HG02610 (cell line): ENCODE results near the gene AGK.
"Not testable (repeated sequence)": the region's sequence is repeated elsewhere in the genome, so short reads cannot be mapped to it uniquely, and the experiment has no call there.

ENCODE experiments used
- ATAC-seq: cut with Tn5 transposase; IDR thresholded peaks from one replicate; pipeline ENCODE4 v1.9.1; 2021; ENCODE audit warnings: mild to moderate bottlenecking, moderate library complexity; ENCODE audit not compliant: unreplicated experiment

AGK gene

DNA sequence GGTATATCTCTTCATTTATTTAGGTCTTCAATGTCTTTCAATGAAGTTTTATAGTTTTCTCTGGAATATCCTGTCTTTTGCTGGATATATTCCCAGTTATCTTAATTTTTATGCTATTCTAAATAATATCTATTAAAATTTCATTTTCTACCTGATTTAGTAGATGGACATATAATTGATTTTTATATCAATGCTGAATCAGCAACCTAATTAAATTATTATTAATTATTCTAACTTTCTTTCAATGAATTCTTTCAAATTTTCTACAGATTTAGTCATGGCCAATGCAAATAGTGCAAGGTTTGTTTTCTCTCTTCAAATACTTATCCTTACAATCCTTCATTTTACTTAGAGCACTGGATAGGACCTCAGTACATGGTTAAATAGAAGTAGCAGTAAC is 94.0 kb downstream of the AGK start:
- no peak for ATAC-seq

DNA sequence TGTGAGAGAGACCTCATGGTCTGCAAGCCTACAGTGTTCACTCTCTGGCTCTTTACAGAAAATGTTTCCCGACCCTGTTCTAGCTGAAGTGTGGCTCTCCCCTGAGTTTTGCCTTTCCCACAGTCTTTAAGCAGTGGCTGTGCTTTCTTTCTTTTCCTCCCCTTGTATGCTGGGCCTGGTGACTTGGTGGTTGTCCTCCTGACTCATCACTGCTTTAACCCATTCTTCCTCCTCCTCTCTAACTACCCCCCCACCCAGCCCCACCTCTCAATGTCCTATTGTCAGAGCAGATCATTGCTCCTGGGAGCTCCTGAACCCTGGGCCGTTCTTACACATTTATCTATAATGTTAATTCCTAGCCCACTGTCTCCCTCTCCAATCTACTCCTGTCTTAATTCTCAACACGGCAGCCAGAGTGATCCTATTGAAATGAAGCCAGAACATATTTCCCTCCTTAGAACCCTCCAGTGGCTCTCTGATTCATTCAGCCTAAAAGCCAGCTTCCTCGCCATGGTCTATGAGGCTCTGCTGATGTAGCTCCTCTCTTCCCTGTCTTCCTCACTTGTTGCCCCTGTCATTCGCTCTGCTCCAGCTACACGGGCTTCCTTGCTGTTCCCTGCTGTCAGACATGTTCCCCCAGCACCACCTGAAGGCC is 95.7 kb downstream of the AGK start:
- ATAC-seq = no peak

DNA sequence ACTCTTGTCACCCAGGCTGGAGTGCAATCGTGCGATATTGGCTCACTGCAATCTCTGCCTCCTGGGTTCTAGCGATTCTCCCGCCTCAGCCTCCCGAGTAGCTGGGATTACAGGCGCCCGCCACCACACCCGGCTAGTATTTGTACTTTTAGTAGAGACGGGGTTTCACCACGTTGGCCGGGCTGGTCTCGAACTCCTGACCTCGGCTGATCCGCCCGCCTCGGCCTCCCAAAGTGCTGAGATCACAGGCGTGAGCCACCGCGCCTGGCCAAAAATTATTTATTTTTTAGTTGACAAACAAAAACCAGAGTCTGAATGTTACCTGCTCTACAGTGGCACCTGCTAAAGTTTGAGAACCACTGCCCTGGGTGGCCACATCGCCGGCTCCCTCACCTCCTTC is 96.5 kb downstream of the AGK start:
- not testable (repeated sequence) for ATAC-seq

DNA sequence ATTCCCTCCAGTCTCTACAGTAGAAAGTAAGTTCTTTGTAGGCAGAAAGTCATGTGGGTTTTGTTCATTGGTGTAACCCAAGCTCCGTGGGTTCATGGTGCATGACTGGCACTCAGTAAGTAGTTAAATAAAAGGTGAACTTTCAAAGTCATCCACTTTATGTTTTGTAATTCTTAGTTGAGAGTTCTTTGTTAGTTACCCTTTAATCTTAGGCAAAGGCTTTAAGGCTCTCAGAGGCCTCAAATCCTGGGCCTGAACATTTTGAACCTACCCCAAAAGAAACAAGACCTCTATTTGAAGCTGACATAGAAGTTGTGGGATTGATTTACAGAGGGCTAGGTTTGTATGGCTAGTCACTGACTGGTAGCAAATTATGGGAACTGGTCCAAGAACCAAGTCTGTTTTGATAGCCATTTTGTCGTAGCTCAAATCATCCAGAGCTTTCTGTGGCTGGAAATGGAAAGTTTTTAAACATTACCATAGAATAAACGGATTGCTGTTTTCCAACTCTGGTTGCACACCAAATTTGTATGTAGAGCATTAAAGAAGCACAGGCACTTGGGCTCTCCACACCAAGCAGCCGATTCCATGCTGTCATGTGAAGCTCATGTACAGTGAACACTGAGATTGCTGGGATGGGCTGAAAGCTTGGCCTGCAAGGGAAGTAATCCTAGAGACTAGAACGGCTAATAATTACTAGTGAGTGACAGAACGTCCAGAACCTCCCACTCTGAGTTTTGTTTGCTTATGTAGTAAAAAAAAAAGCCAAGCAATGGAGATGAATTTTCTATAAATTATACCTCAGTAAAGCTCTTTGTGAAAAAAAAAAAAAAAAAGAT is 97.3 kb downstream of the AGK start:
- no peak for ATAC-seq

DNA sequence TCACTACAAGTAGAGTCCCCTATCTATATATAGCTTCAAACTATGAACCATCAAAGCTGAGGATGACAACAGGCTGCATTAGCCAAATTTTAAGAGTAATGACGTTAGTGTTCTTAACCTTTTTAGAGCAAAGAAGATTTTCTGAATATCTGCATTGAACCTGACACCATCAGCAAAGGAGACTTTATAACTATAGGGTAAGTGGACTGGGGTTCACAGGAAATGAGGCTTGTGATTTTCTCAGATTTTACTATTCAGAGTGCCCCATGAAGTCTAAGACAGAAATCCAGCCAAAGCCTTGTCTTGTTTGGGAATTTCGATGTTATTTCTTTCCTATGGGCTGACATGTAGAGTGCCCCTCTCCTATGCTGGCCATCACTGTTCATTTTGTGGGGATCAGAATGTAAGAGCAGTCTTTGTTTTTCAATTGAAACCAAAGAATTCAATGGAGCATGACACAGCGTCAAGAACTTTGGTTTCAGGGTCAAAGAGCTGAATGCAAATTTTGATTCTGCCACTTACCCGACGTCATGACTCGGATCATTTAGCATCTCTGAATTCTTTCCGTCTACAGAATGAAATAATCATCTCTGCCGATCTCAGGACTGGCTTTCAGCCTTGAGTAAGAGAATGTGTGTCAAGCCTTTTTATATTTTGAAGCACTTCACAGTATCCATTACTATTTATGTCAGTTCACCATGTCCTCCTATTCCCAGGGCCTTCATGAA is 98.1 kb downstream of the AGK start:
- no peak for ATAC-seq

DNA sequence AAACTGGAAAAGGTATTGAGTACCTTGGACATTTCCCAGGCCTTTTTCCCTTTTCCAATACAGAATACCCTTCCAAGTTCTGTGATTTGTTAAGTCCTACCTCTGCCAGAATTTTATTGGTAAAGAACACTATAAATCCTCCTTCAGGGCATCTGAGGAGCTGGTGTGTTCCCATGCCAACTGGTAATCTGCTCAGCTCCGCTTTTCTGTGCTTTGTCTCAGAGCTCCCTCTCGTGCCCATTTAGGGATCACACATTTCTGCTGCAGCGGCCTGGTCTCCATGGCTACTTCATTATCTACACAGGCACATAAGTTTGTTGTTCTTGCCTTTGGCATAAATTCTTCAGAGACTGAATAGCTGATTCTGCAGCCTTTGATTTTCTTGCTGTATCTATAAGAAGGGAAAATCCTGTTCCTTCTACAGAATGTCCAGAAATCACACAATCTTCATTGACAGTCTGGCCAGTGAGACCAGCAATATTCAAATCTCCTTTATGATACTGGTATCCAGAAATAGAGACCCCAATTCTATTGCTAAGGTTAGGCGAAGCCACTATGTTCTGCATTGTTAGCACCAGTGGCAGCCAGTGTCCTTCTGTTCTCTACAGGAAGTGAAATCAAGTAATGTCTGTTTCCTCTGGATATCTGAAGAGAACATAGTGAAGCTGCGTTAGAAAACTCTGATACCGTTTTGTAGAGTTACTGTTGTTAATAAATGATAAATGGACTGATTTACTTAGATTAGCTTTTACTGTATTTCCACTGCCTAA is 98.8 kb downstream of the AGK start:
- ATAC-seq = no peak

DNA sequence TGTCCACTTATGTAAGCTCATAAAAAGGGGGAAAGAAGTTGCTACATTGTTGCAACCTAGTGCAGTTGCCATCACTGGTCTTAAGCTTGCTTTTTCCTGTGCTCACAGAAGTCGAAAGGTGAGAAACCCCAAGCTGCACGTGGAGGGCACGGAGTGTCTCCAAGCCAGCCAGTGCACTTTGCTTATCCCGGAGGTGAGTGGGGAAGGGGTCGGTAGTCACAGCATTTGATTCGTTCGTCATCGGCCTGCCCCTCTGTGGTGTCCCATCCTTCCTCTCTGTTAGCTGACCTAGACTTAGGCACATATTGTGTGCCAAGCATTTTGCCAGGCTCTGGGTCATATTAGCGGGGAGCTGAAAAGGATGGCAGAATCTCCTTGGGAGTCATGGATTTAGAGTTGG is 100.2 kb downstream of the AGK start:
- ATAC-seq = no peak

DNA sequence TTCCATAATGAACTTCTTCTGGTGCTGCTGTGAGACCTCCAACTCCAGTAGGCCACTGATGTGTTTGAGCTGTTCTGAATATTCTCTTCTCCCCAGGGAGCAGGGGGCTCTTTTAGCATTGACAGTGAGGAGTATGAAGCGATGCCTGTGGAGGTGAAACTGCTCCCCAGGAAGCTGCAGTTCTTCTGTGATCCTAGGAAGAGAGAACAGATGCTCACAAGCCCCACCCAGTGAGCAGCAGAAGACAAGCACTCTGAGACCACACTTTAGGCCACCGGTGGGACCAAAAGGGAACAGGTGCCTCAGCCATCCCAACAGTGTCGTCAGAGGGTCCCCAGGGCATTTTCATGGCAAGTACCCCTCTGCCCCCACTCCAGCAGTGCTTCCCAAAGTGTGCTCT is 101.5 kb downstream of the AGK start:
- no peak for ATAC-seq

DNA sequence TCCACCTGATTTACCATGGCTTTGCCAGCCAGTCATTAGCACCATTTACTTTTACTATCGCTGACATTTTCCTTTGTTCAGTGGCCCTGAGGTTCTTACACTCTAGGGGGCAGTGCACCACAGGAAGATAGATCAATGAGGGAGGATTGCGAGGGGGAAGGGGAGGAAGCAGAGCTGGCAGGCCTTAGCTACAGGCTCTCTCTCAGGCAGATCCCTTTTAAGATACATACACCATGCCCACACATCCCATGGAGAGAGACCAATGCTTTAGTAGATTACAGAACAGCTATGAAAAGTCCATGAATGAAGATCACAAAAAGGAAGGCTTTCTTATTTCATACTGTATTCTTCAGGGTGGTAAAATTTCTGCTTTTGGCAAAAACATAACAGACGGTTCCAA is 103.3 kb downstream of the AGK start:
- peak; percentile 78 for ATAC-seq

DNA sequence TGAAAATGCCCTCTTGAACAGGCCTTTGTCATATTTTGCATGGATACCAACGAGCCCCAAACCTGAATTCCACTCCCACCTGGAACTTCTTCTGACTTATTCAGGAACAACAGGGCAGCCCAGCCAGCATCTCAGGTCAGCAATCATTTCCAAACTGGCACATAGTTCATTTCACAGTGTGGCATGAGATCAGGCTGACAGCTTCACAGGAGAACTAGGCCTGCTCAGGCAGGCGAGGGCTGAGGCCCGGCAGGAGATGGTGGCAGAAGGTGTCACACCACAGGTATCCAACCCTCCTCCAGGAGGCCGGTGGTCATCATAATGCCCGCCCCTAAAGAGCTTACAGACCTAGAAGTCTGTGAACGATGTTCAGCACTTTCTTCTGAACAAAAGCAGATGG is 108.3 kb downstream of the AGK start:
- ATAC-seq = no peak

DNA sequence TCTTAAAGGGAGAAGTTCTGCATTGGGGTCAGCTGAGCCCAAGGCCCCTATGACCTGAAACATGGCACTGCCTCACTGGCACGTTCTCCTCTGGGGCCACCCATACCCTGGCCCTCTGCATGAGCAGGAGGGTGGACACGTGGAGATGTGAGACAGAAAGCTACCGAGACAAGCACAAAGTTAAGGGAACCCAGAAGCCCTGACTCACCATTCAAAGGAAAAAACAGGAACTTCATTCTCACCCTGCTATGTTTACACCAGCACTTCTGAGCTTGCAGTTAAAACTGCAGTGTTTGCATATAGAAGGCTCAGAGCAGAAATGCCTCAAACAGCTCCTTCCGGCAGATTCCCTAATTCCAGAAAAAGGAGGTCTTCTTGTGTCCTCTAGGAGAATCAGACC is 109.0 kb downstream of the AGK start:
- ATAC-seq = no peak

DNA sequence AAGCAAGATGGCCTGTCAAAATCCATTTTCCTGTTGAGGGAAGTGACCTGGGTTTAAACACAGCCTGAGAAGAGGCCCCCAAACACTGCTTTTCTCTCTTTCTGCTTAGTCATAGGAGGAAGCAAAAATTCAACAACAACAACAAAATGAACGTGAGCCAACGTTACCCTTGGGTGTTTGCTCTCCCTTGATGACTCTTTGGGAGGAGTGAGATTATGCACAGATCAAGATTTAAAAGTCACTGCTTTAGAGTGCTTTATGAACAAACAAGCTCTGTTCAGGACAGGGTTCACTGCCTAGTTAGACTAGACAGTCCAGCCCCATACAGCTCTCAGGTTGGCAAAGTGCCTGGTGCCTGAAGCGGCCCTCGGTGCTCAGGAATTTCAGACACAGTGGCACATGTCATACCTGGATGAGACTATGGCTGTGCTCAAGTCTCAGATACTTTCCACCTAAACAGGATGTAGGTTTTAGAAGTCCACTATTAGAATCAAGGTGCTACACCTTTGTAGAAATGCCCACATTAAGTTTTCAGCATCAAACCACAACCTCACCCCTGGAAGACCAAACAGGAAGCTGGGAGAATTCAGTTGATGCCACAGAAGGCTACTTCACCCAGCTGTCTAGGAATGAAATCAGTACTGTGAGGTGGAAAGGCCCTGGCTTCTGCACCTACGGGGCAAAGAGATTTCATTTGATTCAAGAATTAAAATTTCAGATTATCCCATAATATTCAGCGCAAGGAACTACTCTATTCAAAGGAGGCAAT is 112.1 kb downstream of the AGK start:
- ATAC-seq = no peak

DNA sequence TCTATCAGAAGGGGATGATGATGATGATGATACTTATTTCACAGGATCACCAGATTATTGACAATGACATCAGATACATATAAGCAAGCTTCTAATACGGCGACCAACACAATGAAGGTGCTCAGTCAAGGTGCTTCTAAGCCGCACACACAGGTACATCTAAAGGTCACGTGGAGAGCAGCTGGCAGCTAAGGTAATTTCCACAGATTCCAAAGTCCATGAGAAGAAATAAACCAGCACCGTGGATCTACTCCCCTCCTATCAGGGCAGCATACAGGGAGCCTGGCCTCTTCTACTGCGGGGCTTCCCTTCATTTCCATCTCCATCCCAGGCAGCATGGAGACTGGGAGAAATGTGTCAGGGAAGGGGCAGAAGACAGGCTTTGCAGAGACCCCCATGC is 113.2 kb downstream of the AGK start:
- ATAC-seq = no peak

DNA sequence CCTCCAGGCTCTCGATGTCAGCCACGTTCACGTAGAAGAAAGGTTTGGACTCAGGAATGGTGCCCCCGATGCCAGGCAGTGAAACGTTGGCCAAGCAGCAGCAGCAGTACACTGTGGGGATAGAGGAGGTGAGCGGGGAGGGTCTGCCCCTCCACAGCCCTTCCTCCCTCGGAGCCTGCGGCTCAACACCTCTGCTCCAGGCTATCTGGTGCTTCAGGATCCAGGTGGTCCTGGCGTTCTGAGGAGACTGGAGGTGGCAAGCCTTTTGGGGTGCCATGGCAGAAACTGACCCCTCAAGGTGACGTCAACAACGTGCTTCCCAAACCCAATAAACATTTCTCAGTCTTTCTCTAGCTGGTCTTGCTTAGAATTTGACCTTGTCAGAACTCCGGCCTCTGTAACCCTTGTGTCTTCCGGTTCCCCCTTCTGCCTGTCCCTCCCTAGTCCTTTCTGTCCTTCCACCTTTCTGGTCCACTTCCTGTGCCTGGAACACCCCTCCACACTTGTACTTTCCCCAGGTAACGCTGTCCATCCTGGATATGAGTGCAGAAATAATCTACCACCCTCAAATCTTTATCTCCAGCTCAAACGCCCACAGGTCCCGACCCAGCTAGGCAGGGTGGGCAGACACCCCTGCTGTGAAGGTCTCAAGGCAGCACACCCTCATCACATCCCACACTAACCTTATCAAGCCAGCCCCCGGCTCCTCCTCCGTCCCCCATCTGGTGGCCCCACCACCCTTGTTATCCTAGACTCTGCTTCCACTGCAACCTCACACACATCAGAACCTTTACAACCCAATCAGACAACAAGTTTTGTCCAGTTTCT is 114.2 kb downstream of the AGK start:
- ATAC-seq = no peak

DNA sequence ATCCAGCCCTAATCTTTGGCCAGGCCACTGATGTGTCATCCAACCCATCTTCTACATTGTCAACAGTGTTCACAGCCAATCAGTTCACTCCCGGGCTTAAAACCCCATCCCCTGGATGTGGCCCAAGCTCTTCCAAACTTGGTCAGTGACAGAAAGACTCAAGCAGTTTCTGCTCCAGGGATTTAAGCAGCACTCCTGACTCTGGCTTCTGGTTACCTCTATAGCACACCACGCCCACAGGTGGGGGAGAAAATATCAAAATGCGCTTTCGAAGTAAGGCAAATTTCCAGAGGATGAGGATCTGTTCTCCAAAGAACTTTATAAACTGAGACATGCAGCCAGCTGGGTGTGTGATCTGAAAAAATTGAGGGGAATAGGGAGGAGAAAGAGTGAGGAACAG is 114.9 kb downstream of the AGK start:
- ATAC-seq = no peak

DNA sequence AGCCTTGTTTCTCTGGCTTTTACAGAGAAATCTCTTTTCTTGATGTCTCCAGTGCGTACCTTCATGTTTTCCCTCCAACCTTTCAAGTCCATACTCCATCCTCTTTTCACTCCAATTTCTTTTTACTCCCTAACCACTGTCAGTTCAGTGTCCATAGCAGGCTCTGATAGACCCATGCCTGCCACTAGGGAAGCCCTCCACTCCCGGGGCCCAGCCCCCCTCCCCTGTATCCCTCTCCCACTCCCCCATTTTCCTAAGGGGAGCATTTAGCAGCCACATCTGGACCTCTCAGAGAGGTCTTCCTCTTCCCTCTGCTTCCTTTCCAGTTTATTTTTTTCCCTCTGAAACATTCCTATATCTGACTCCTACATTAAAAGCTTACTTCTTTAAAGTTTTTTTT is 117.6 kb downstream of the AGK start:
- ATAC-seq = no peak

DNA sequence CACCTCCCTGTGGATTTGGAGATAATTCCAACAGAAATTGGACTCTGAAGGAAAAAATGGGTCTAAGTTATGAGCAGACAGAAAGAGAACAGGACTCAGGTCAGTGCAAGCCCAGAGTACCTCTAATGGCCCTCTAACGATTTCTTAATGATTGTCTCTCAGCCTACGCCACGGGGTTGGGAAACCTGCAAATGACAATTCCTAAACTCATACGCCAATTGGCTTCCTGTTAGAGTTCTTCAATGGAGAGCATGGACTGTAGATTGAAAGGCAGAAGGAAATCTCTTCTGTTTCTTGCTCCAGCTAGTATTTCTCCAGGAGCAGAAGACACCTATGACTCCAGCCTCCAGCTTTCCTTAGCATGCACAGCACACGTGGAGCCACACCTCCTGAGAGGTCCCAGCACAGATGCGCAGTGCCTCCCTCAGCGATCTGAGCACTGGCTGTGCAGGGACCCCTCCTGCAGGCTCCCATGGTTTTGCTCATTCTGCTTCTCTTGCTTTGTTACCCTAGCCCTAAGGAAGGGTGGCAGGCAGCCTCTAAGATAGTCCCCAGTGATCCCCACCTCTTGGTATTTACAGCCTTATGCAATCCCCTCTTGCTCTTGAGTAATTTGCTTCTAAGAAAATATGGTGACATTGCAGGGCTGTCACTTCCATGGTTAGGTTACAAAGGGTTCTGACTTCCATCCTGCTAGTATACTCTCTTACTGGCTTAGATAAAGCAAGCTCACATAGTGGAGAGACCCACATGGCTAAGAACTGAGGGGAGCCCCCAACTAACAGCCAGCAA is 120.7 kb downstream of the AGK start:
- no peak for ATAC-seq

DNA sequence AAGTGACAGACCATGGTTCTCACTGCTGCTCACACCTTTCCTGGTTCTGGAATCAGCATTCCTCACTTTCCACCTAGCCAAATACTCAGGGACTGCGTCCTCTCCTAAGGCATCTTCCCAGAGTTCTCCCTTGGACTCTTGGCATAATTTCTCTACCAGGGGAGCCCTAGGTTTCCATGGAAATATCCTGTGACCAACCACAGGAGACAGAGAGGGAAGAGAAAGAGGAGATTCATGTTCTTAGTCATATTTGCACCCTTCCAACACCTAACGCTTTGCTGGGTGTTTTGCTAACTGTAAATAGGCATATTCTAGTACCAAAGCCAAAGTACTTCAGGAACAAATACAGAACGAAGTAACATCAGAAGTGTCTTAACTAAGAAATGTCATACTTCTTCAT is 122.1 kb downstream of the AGK start:
- no peak for ATAC-seq

DNA sequence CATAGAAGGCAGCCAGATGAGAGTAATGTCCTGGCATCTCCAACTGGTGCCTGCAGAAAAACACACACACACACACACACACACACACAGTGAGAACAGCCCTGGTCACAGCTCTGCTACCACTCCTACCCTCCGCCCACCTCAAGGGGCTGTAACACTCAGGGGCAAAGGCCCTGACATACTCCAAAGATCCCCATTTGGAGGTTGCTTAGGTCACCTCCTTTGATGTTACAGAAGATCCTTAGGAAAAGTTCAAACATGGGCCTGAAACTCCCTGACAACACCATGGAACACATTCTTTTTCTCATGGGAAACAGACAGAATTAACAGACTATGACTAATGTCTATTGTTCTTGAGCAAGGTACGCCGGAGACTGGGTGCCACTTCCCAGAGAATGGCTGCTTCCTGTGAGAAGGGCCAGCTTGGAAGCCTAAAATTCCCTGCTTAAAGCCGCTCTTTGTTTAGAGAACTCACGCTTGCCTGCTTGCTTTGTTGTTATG is 123.0 kb downstream of the AGK start:
- no peak for ATAC-seq
